SKM-1 (cell line): ENCODE results near the gene FAM168A.
"Not testable (repeated sequence)": the region's sequence is repeated elsewhere in the genome, so short reads cannot be mapped to it uniquely, and the experiment has no call there.

Experiments used
- DNase-seq: peaks from one replicate; lab custom pipeline; 2025; ENCODE audit not compliant: unreplicated experiment; lab: John Stamatoyannopoulos, UW

The FAM168A gene

DNA sequence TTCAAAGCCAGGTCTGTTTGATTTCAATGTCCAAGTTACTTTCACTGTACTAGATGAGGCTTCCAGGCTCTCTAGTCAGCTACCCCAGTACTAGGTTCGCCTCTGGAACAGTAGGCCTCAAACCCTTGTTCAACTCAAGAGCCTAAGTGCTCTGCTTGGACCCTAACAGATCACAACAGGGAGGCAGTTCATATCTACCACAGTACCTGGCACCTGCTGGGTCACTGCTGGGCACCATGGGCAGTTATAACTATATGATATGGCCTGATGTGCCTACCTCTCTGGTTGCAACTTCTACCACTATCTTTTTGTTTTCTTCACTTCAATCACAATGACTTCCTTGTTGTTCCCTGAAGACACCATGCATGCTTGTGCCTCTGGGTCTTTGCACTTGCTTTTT is 124.7 kb downstream of the FAM168A start:
- no peak for DNase-seq

DNA sequence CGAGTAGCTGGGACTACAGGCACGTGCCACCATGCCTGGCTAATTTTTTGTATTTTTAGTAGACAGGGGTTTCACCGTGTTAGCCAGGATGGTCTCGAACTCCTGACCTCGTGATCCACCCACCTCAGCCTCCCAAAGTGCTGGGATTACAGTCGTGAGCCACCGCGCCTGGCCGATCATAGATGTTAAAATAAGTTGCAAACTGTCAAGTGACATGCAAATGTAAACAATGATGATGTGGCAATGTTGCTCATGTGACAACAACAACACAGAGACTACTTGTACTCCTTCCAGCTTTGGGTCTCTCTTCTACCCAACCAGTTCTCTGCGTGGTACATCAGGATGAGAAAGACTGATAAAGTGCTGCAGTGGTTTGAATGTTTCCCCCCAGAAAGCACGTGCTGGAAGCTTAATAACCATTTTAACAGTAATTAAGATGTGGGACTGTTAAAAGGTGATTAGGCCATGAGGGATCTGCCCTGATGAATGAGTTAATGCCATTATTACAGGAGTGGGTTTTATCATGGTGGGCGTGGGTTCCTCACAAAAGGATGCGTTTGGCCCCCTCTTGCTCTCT is 127.8 kb downstream of the FAM168A start:
- not testable (repeated sequence) for DNase-seq

DNA sequence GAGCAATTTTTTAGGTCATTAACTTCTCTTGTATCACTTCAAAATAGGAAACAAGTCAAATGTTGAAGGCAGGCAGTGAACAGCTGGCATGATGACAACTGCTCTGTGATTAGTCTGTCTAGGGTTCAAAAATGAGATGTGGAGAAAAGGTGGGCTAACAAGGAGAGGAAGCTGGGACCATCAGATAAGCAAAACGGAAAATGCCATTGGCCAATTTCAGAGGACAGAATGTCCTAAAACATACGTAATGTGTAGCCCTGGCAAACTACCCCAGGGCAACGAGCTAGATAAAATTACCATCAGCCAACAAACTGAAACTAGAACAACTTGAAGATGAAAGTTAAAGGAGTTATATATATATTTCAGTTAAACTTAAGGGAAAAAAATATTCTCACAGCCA is 128.5 kb downstream of the FAM168A start:
- DNase-seq = no peak

DNA sequence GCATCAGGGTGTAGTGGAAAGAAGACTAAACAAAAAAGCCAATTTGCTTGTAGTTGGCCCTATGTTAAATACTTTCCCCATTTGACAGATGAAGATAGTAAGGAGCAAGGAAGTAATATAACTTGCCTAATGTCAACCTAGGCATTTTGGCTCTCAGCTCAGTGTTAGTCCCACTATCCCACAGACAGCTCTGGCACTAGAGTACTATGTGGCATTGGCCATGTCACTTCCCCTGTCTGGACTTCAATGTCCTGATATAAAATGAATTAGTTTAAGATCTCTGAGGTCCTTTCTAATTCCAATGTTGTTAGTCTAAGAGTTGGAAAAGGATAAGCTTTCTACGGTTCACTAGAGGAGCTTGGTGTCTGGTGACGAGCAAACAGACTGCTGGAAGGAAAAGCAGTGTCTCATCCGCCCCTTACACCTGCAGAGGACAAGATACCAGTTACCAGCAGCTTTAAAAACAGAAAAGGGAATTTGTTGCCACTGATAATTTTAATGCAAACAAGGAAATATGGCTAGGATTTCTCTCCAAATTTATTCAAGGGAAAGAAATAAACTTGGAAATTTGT is 129.2 kb downstream of the FAM168A start:
- DNase-seq = no peak

DNA sequence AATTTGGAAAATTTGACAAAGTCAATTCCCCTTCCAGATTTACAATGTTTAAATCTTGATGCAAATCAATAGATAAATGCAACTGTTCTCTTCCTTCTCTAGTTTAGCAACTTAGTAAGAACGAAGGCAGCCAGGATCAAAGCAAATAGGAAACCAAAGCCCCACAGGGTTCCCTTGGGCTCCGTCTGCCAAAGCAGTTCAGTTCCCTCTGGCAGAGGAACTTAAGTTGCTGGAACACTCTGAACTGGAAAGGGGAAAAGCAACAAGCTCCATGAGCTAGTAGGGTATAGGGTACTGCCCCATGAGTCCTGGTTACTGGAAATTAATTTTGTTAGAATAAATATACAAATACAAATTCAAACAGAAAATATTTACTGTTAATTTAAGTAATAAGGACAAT is 130.4 kb downstream of the FAM168A start:
- DNase-seq = no peak

DNA sequence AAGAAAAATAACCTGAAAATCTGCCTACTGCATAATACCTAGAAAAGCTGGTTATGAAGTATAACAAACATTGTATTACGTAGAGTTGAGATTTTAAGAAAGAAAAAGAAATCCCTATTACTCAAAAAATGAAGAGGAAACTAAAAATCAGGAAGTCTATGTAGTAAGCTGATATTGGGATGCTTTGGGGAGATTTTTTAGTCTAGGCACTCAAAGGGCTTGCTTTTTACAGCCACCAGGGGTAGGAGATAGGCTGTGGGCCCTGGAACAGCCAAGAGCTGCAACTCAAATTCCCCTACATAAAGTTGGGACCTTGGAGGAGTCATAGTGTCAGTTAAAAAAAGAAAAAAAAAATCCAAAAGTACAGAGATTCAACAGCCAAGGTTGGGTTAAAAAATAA is 131.3 kb downstream of the FAM168A start:
- no peak for DNase-seq

DNA sequence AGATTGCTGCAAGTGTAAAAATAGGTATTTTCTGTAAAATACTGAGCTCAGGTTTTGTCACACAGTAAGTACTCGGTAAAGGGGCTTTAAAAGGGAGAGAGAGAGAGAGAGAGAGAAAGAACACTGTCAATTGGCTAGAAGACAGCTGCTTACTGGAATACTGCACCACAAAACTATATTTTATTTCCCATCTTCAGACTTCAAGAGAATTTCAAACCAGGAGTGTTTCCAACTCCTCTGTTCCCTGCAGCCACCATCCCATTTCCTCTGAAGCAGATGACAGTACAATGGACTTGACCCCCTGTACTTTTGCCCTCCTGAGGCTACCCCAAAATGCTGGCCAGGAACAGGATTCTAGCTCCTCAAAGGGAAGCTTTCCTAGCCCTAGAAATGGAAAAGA is 132.0 kb downstream of the FAM168A start:
- DNase-seq = no peak

DNA sequence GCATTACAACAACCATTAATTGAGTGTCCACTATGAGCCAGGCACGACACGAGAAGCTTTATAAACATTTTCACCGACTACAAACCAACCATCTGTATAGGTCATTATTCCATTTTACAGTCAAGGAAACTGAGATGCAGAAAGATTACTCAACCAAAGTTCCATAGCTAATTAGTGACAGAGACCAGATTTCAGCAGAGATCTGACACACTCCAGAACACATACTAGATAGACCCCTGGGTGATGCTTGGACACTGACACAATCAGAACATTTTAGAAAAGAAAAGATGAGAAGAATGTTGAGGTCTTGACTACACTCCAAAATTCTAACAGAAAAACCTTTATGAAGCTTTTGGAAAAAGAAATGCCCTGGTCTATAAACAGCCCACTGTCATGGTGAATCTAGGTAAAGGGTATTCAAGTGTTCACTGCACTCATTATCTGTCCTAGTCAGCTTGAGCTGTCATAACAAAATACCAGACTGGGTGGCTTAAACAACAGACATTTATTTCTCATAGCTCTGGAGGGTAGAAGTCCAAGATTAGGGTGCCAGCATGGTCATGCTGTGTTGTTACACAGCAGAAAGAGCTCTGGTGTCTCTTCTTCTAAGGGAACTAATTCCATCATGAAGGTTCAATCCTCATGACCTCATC is 132.8 kb downstream of the FAM168A start:
- DNase-seq = no peak

DNA sequence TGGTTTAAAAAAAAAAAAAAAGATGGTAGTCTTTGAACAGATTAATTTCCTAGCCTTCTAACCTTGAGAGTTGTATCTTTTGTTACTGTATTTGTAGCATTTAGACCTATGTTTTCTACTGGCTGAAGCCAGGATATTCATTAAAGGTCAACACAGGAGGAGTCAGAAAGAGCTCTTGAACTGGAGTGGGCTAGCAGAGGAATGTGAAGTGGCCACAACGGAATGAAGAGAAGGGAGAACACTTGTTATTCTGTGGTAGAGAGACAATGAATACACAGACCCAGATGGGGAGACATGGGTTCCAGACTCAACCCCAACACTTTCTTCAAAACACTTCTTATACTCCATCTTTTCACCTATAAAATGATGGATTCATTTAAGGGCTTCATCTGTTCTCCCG is 133.6 kb downstream of the FAM168A start:
- no peak for DNase-seq

DNA sequence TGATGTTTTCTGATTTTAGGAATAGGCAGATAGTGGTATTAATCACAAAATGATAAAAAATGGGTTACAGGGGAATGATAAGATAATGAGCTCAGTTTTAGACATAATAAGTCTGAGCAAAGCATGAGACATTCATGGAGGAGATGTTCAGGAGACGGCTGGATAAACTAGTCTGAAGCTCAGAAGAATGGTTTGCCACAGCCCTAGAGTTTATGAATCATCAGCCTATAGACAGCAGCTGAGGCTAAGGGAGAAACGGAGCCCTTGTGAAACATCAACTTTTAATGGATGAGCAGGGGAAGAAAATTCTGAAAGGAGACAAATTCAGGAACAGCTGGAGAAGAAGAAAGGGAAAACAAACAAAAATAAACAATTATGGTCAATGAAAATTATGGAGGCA is 134.6 kb downstream of the FAM168A start:
- DNase-seq = no peak

DNA sequence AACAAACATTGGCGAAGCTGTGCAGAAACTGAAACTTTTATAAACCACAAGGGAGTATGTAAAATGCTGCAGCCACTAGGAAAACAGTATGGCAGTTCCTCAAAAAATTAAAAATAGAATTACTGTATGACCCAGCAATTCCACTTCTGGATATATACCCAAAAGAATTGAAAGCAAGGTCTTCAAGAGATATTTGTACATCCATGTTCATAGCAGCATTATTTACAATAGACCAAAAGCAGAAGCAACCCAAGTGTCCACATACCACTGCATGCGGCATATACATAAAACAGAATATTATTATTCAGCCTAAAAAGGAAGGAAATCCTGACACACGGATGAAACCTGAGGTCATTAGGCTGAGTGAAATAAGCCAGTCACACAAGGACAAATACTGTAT is 135.9 kb downstream of the FAM168A start:
- no peak for DNase-seq

DNA sequence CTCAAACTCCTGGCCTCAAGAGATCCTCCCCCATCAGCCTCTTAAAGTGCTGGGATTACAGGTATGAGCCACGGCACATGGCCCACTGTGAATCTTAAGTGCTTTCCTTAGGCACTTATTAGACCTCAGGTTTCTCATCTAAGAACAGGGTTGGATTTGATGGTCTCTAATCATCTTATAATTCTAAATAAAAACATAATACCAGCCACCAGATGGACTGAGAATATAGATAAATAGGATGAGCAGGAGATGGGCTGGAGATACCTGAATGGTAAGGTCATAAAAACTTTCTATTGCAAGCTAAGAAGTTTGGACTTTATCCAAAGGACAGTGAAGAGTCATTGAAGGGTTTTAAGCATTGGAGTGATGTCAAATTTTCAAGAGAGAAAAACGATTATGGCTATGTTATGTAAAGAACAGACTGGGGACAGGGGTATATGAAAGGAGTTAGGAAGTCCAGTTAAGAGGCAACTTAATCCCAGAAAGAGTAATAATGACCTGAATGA is 136.5 kb downstream of the FAM168A start:
- no peak for DNase-seq

DNA sequence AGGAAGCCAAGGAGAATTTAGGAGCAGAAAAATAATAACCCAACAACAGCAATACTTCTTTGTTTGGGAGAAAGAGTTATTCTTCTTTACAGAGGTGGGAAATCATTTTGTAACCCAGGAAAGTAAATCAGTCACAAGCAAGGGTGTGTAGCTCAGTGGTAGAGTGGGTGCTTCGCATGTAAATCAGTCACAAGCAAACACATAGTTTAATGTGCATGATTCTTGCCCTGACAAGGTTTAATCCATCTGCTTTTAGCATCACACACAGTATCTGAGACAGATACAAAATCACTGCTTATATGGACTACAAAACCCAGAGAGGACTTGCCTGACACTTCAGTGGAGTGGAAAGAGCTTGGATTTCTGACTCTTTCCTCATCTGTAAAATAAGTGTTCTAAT is 139.7 kb downstream of the FAM168A start:
- DNase-seq = no peak

DNA sequence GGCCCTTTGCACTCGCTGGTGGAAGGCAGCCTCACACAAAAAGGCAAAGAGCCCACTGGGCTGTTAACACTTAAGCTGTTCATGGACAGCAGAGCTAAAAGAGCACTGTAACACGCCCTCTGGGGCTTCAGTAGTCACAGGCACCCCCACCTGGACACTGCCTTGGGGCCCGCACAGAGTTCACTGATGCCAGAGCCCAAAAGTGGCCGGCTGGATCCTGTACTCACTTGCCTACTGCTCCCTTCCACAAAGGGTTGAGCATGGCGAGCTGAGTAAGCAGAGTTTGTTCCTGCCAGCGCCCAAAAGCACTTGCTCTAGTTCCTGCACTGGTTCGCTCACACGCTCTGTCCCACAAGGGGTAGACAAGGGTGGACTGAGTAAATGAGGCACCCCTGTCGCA is 142.9 kb downstream of the FAM168A start:
- DNase-seq = no peak

DNA sequence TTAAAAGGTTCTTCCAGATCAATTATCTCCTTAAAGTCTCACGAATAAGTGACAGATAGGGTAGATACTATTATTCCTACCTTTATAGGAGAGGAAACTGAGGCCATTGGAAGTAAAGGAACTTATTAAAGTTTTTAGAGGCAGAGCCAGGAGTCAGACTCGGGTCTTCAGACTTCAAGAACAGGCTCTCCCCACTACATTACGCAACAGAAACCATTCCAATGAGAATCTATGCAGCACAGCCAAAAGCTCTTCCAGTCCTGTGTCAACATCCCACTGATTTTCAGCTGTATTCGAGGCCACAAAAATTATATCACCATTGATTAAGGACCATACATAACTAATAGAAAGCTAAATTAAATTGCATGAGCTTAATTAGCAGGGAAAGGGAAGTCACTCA is 144.3 kb downstream of the FAM168A start:
- no peak for DNase-seq

DNA sequence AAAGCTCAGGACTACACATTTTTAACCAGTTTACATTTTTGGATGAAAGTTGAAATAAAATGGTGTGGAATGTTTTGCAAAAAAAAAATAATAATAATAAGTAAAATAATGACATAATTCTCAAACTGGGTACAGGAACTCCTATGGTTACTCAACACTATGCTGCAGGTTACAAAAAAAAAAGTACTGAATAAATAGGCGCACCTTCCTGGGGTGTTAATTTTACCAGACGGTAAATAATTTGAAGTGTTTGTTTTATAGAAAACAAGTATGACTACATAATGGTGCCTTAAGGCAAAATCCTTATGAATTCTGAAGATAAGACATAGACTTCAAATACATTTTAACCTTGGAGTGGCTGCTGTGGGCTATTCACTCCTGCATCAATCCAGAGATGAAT is 145.2 kb downstream of the FAM168A start:
- no peak for DNase-seq

DNA sequence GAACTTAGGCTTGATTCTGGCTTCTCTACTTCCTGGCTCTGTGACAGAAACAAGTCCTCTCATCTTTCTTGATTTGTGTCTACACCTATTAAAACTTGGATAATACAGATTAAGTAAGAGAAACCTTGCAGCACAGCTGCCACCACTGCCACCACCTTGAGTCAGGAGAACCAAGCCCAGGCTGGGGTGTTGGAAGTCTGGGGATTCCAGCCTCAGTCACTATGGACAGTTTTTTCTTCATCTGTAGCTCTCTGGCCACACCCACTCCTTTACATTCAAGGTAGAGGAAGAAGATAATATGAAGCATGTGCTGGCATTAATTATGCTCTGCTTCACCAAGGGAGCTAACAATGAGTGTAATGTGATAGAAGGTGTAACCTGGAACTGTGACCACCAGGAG is 146.0 kb downstream of the FAM168A start:
- DNase-seq = no peak

DNA sequence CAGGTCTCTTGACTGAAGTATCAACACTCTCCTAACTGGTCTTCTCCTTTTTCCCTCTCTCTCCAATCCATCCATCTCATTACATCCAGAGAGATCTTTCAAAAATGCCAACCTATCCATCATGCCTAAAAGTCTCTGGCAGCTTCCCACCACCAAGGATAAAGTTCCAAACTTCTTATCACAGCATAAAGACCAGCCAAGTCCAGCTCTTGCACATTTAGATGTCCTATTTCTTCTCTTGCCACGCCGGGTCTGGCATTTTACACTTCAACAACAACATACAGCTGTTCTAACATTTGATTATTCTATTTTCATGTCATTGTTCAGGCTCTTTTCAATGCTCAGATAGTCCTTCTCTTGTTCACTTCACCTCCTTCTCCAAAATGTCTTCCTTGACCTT is 151.1 kb downstream of the FAM168A start:
- DNase-seq = no peak

DNA sequence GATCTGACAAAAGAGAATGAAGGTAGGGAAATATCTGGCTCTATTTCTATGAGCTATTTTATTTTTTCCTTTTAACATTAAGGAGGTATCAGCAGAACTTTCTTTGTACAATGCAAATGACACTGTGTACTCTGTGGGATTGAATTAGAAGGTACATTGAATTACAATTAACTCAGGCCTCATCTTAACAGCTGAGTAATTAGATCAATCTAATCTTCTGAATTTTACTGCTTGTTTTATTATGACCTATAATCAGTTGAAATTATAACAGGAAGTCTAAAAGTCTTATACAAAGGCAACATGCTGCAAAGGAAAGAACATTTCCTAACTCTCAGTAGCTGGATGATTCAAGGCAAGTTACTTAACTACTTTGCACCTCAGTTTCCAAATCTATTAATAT is 151.9 kb downstream of the FAM168A start:
- DNase-seq = no peak

DNA sequence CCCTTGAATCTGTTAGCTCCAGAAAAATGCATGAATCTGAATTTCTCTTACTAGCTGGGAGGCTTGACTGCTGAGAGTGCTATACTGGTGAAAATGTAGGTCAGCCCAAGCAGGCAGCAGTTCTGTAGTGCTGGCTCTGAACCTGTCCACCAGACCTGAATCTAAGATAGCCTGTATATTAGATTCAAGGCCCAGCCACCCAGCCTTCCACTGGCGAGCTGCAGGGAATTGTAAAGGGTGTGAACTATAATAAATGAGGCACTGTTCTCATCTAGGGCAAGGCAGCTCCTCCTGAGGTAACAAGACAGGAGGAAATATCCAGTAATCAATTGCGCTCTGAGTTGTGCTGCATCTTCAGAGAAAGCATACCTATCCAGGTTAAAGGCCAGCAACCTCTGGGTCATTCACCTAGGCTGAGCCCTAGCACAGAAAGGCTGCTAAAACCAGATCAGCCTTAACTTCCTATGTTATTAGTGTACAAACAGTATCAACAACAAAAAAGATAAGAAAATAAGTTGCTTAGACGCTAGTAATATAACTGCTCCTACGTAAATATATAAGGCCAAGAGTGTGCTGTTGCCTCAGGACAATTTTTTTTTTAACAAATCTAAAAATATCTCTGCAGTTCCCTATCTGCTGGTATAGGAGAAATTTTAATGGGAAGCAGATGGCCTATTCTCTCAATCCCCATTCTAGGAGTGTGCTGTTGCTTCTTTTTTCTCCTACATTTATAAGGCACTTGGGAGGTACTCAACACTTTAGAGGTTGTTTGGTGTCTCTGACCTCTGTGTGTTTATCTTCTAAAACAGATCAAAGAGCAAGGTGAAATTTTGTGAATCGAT is 158.7 kb downstream of the FAM168A start:
- no peak for DNase-seq

DNA sequence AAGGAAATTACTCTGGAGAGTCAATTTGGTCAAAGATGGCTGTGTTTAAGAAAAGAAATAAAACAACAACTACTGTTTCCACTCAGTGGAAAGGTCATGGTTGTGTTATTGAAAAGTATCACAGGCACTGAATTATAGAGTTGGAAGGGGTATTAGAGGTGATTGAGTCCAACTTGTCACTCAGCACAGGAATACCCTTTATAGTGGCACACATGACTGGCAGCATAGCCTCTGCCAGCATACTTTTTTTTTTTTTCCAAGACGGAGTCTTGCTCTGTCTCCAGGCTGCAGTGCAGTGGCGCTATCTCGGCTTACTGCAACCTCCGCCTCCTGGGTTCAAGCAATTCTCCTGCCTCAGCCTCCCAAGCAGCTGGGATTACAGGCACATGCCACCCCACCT is 161.1 kb downstream of the FAM168A start:
- not testable (repeated sequence) for DNase-seq

DNA sequence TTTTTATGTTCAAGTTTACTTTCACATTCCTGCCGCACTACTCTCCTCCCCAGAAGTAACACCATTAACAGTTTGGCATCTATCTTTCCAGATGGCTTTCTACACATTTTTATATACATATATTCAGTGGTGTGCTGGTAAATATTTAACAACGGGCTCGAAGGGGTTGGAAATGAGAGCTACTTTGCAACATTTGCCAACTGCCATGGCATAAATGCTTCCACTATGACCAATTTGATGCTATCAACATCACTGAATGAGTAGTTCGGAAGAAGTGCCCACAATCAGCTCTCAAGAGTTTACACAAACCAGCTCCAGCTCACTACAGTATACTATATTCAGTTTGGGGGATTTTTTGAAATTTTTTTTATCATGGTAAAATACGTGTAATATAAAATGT is 166.5 kb downstream of the FAM168A start:
- DNase-seq = no peak
